Kidney glomerular epithelial cell (primary cell): Measurements from ENCODE around the gene NASP.

Source experiments
- DNase-seq: peaks from one replicate; lab custom pipeline; 2025; lab: John Stamatoyannopoulos, UW

The NASP gene

GRCh38 chr1:45583666-45584350 is at the start of gene NASP:
TSS of gene NASP (plus strand) at chr1:45584041. CDS start at chr1:45584147, 106 bp downstream.
- peak; percentile 77 for DNase-seq

DNA sequence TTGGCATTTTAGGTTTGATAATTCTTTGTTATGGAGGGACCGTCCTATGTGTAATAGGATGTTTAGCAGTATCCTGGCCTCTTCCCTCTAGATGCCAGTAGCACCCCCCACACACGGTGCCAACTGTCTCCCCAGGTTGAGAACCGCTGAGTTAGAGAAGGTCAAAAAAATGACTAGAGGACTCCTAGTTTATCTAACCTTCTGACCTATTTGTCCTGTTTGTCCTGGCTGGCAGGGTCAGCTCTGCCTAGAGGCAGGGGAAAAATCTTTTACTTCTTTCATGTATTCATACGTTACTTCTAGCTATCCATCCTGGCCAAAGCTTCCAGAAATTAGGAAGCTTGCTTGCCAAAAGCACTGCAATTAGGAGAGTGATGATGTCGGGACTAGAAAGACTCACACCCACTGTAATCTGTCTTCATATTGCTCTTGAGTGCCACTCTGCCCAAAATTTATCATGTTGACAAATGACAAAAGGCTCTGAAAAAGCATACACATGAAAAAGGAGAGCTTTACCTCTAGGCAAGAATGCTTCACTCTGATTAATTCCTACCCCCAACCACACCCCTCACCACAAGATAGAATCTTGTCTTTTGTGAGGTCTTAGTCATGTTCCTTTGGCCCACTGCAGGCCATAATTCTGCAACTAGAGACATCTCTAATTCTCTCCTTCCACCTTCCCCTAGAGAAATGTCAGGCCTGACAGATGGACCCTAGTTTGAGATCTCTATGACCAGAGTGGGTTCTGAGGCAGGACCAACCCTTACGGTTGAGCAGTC is 47.7 kb upstream of the NASP start:
- no peak for DNase-seq

- no peak for DNase-seq
Measured at GRCh38 chr1:45536886-45537285, 47.0 kb upstream of the NASP start.

DNA sequence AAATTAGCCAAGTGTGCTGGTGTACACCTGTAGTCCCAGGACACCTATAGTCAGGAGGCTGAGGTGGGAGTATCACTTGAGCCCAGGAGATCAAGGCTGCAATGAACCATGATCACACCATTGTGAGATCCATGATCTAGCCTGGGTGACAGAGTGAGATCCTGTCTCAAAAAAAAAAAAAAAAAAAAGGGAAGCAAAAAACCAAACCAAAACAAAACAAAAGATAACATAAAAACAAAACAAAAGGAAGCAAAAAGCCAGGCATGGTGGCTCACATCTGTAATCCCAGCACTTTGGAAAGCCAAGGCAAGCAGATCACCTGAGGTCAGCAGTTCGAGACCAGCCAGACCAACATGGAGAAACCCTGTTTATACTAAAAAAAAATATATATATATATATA is 42.6 kb upstream of the NASP start:
- DNase-seq = no peak

DNA sequence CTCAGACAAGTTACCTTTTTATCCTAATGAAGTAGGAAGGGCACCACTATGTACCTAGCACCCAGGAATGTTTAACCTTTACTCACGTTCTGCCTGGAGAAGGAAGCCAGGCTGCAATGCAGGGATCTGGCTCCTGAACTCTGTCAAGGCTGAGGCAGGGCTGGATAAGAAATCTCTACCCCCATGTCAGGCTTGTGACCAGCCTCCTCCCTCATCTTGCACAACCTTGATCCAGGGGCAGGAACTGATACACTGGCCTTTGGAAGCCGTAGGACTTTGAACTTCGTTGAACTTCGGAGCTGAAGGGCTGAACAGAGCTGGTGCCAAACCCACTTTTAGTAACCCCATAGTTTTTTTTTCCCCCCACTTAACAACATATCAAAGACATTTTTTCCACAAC is 41.2 kb upstream of the NASP start:
- DNase-seq = no peak

DNA sequence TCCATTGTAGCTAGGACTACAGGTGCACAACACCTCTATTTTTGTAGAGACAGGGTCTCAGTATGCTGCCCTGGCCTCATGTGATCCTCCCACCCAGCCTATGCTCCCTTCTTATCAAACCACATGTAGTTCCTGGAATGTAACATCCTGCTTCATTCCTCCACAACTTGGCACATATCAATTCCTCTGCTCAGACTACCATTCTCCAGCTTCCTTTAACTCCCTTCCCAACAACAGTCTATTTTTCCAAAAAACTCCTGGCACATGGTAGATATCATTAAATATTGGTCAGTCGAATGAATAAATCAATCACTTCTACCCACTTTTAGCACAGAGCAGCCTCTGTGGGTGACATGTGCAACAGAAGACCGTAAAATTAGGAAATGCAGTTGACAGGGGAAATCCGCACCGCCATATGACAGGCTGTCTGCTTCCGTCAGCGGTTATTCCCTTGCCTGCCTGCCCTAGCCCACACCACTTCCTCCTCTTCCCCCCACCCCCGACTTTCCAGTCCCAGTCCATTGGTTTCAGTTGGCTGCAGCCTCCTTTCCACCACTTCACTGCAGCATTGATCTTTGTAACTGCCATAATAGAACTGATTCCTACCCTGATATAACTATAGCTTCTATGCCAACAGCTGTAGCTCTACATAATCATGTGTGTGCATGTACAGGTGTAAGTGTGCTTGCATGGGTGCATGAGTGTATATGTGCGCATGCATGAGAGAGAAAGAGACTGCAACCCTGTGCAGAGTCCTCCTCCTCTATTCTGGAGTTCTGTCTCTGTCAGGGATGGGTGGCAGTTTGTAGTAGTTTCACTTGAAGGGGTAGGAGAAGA is 40.0 kb upstream of the NASP start:
- DNase-seq = peak; percentile 41

DNA sequence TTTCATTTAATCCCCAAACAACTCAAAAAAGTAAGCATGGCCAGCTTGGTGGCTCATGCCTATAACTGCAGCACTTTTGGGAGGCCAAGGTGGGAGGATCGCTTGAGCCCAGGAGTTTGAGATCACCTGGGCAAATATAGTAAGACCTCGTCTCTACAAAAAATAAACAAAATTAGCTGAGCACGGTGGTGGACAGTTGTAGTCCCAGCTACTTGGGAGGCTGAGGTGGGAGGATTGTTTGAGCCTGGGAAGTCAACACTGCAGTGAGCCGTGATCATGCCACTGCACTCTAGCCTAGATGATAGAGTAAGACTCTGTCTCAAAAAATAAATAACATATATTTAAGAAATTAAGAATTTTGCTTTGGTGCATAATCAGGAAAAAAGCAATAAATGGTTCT is 39.3 kb upstream of the NASP start:
- DNase-seq = no peak

DNA sequence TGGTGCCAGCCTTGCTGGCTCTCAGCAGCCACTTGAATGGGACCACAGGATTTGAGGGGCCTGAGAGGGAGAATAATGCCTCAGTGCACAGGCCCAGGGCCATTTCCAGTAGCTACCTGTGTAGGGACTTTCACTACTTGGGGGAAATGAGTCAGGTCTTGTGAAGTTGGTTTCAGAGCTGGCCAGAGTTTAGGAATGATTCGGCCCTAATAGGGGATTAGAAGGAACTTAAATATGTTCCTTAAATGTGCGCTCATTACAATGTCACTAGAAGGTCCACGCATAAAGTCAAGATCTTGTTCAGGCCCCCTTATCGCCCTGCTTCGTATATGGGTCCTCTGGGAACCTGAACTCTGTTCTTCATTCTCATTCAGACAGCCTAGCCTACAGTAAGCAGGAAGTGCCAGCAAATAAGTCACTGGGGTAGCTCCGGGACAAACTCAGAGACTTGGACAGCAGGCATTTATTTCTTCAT is 38.8 kb upstream of the NASP start:
- DNase-seq = no peak

GRCh38 chr1:45545553-45546310 is 38.1 kb upstream of the NASP start:
- no peak for DNase-seq

DNA sequence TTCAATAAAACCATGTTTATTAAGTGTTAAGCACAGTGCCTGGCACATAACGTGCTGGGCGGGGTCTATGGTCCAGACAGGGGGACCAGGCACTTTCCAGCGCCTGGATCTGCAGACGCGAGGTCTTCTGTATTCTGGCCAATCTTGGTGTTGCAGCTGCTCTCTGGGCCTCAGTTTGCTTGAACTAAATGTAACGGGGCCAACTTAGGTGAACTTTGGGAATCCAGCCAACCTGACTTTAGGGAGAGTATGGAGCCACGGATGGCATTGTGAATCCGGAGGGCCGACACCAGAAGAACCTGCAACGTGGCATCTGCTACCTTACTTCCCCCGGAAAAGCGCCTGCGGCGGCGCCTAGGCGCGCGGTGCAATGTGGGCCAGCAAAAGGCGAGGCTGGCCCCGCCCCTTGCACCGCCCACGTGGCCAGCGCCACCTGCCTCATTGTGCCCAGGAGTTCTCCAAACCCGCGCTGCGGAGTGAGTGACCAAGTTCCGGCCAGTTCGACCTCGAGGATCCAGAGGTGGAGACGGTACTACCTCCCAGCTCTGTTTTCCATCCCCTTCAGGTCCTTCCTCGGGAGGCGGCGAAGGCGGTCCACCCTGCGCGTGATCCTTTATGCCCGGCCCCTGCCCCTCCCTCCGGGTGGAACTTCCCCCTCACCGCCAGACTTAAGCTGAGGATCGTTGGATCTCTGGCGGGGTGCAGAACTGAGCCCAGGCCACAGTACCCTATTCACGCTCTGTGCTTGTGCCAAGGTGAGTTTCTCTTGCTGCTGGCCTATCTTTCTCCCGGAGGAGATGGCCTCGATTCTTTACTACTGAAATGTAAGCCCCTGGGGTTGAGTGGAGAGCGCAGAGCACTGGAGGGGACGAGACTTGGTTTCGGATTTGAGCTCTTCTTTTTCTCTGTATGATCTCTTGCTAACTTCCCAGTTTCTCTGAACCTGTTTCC is 33.2 kb upstream of the NASP start, which contains the start of gene AKR1A1:
AKR1A1 (plus strand) TSS at position 426 of the 951 bp plus-strand sequence. CDS start 10,969 bp downstream, outside the sequence.
- peak; percentile 85 for DNase-seq

- DNase-seq = no peak
Measured at GRCh38 chr1:45551684-45552083, 32.2 kb upstream of the NASP start.

DNA sequence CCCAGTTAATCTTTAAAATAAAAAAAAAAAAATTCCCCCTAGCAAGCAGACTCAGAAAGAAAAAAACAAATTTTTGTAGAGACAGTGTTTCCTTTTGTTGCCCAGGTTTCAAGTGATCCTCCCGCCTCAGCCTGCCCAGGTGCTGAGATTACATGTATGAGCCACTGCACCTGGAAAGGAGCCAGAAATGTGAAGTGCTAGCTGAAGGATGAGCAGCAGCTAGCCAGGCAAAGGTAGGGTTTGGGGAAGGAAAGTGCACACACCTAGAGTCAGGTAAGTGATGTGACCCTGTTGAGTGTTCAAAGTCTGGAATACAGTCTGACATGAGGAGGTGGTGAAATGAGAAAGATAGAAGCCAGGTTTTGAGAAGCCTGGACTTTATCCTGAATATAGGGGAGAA is 31.5 kb upstream of the NASP start:
- DNase-seq = no peak

DNA sequence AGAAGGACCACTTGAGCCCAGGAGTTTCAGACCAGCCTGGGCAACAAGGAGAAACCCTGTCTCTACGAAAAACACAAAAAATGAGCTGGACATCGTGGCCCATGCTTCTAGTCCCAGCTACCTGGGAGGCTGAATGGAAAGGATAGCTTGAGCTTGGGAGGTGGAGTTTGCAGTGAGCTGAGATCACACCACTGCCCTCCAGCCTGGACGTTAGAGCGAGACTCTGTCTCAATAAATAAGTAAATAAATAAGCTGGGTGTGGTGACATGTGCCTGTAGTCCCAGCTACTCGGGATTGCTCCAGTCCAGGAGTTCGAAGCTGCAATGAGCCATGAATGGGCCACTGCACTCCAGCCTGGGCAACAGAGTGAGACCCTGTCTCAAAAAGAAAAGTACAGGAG is 29.6 kb upstream of the NASP start:
- no peak for DNase-seq

- no peak for DNase-seq
Measured at GRCh38 chr1:45557422-45557944, 26.4 kb upstream of the NASP start.

DNA sequence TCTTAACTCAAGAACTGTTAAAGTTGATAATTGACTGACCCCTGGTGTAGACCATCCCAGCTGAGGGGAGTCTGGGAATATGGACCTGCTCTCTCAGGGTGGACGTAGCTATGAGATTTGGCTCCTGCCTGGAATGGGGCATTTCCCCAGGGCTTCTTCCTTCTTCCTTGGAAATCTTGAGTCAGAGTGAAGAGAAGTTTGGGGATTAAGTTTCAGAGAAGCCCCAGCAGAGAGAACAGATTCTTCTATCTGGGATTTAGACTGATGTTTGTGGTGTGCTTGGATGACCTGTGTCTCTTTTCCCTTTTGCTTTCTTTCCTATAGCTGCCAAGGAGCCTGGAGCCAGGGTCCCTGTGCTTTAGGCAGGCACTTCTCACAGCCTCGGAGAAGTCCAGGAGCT is 20.0 kb upstream of the NASP start:
- DNase-seq = no peak

DNA sequence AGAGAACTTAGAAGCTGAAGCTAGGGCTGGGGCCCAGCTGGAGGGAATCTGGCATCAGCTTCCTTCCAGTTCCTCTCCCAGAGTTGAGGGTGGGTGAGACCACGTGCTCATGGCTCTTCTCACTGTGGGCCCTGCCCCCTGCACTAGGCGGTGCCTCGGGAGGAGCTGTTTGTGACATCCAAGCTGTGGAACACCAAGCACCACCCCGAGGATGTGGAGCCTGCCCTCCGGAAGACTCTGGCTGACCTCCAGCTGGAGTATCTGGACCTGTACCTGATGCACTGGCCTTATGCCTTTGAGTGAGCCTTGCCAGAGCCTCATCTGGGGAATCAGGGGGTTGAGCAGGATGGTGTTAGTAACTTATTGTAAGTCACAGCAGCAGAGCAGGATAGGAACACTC is 17.1 kb upstream of the NASP start:
- no peak for DNase-seq

DNA sequence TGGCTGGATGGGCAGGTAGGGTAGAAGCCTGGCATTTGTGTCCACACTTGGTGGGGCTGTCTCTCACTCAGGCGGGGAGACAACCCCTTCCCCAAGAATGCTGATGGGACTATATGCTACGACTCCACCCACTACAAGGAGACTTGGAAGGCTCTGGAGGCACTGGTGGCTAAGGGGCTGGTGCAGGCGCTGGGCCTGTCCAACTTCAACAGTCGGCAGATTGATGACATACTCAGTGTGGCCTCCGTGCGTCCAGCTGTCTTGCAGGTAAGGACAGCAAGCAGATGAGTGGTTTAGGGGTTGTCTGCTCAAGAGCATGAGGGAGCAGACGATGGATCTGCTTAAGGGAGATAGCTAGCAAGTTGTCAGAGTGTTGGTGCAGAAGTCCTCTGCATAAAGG is 15.9 kb upstream of the NASP start:
- no peak for DNase-seq

- no peak for DNase-seq
Measured at GRCh38 chr1:45568421-45568820, 15.4 kb upstream of the NASP start.

GRCh38 chr1:45569571-45569961 is 14.3 kb upstream of the NASP start:
- DNase-seq = no peak

GRCh38 chr1:45569962-45570581 is 13.8 kb upstream of the NASP start:
- peak; percentile 67 for DNase-seq
